HG02798 (cell line): ENCODE measurements around the gene MYO16.
A peak's percentile ranks its signal among the peaks of the same experiment; 100 is the strongest.

ENCODE experiments used
- ATAC-seq: cut with Tn5 transposase; IDR thresholded peaks from one replicate; pipeline ENCODE4 v1.9.1; 2021; ENCODE audit warnings: mild to moderate bottlenecking; ENCODE audit not compliant: unreplicated experiment, poor library complexity

MYO16 gene

GRCh38 chr13:109096101-109096500 is 466.7 kb downstream of the MYO16 start:
- no peak for ATAC-seq

- ATAC-seq: no peak
Measured at GRCh38 chr13:109100705-109101304, 471.4 kb downstream of the MYO16 start.

- ATAC-seq: no peak
Measured at GRCh38 chr13:109101550-109102144, 472.2 kb downstream of the MYO16 start.

- no peak for ATAC-seq
Measured at GRCh38 chr13:109105899-109106298, 476.5 kb downstream of the MYO16 start.

DNA sequence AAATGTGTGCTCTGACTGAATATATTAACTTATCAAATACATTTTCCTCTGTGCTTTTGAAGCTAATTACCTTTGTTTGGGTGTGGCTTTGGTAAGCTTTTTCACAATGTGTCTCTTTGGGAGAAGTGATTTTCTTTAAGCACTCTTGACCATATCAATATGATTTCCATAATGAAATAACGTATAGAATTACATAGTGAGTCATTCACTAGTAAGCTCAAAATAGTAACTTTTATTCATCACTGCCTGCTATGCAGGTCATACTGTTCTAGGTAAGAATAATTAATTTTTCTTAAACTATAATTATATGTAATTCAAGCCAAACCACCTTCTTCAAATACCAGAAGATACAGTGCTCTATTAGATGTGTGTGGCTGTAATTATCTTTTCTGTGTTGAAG is 480.7 kb downstream of the MYO16 start:
- ATAC-seq: no peak

GRCh38 chr13:109111141-109111540 is 481.7 kb downstream of the MYO16 start:
- ATAC-seq: no peak

DNA sequence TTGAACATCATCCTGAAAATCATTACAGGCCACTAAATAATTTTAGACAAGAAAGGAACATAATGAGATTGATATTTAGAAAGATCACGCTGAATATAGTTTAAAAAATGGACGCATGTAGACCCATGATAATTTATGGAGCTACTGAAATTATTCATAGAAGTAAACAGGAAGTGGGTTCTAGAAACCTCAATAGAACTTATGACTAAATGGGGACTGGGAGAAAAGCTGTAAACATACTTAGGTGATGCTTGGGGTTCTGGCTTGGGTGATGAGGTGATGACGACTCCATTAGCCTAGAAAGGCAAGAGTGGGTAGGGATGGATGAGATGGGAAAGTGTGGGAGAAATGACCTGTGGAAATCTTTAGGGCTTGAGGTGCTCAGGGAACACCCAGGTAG is 484.0 kb downstream of the MYO16 start:
- no peak for ATAC-seq

DNA sequence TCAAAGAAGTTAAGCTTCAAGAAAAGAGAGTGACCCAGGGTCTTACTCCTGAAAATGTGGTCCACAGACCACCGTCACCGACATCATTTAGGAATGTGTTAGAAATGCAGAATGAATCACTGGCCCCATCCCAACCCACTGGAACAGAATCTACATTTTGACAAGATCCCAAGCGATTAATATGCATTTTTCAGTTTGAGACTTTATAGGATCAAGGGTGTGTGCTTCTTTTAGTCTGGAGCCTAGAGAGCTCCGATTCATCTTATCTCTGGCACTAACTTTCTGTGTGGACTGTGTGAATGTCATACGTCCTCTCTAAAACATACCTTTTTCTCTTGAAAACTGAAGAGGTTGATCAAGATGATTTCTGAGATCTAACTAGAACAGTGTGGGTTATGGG is 484.8 kb downstream of the MYO16 start:
- ATAC-seq: no peak

- ATAC-seq: no peak
Measured at GRCh38 chr13:109114991-109115390, 485.6 kb downstream of the MYO16 start.

GRCh38 chr13:109118521-109118920 is 489.1 kb downstream of the MYO16 start:
- no peak for ATAC-seq

DNA sequence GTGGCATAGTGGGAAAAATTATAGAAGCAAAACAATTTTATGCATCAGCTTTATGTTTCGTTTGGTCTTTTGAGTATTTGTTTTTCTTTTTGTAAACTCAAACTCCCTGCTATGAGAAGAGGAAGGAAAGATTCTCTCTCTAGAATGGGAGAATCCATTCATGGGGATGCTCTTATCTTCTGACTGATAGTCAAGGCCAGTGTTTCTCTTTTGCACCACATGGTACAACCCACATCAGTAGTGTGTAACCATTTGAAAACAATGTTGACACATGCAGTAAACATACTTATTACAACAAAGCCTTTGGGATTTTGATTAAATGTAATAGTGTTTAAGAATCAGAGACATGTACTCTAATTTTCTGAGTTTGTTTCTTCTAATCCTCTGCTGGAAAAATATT is 490.5 kb downstream of the MYO16 start:
- no peak for ATAC-seq

GRCh38 chr13:109121826-109122225 is 492.4 kb downstream of the MYO16 start:
- ATAC-seq: no peak

DNA sequence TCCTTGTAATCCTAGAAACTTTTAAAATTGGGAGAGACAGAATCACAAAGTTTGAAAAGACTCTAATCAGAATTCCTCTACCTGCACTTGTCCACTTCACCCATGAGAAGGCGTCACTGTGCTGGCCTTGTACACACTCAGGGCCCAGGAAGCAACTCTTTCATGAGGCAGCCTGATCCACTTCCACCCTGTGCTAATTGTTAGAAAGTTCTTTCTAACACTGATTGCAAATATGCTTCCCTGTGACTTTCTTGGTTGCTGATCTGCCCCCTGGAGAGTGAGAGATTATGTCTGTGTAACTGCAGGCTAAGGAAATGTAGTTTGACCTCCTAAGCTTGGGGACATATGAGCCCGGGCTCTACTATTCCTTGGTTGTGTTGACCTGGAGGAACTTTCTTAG is 494.6 kb downstream of the MYO16 start:
- ATAC-seq: no peak

- ATAC-seq: no peak
Measured at GRCh38 chr13:109126178-109126577, 496.8 kb downstream of the MYO16 start.

DNA sequence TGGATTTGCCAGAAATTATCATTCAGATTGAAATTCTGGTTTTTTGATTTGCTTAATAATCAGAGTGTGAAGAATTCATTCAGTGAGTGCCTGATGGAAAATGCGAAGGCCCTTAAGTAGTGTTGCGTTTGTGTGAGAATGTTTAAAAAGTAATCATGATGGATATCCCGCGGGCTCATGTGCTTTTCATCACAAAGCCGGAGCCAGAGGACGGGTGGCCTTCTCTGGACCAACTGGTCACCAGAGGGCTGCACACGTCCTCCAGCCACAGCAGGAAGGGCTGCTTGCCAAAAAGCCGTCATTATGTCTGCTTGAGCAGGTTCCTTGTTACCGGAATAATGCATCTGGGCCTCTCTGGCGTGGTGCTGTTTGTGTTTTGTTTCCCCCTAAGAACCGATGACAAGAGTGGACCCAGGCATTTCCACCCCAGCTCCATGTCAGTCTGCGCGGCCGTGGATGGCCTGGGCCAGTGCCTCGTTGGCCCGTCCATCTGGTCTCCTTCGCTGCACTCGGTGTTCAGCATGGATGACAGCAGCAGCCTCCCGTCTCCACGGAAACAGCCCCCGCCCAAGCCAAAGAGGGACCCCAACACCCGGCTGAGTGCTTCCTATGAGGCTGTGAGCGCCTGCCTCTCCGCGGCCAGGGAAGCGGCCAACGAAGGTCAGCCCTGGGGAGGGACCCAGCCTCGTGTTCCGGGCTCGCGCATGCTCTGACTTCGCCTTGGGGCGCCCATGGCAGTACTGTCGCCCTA is 497.7 kb downstream of the MYO16 start:
- no peak for ATAC-seq

- no peak for ATAC-seq
Measured at GRCh38 chr13:109128121-109128520, 498.7 kb downstream of the MYO16 start.

GRCh38 chr13:109130093-109130835 is 500.9 kb downstream of the MYO16 start:
- ATAC-seq: no peak

DNA sequence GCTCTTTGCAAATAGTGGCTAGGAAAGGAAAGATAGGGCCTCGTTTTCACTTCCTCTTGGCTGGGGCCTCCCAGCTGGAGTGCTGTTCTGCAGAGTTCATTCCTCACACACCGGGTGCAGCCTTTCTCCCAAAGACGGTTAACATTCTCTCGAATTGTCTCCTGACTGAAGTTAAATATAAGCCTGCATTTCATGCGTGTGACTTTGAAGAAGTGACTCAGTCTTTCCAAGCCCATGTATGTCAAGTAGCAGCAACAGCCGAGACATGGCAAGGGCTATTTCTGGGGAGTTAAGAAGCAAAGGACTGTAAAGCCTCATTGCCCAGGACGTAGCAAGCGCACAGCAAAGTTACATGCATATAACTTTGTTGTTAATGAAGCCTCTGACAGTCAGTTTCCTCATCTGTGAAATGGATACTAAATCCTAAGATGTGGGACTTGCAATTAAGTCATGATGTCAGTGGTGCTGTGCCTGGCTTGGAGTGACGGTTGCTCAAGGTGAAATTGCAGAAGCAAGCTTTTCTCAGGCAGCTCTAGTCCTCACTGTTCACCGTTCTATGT is 502.4 kb downstream of the MYO16 start:
- ATAC-seq: peak; percentile 88

DNA sequence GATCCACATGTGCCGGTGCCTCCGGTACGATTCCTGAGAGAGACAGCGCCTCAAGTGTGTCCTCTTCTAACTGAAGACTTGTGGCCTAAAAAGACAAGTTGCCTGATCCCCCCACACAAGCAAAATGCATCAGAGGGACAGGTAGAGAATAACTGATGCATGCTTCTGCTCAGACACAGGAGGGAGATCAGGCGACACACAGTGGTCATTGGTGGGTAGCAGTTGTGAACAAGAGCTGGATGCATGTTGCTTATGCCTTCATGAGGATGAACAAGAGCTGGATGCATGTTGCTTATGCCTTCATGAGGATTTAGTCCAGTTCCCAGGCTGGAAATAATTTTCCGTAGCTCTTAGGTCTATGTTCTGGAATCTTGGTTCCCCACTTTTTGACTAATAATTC is 505.6 kb downstream of the MYO16 start:
- no peak for ATAC-seq

GRCh38 chr13:109136873-109137272 is 507.5 kb downstream of the MYO16 start:
- ATAC-seq: no peak

DNA sequence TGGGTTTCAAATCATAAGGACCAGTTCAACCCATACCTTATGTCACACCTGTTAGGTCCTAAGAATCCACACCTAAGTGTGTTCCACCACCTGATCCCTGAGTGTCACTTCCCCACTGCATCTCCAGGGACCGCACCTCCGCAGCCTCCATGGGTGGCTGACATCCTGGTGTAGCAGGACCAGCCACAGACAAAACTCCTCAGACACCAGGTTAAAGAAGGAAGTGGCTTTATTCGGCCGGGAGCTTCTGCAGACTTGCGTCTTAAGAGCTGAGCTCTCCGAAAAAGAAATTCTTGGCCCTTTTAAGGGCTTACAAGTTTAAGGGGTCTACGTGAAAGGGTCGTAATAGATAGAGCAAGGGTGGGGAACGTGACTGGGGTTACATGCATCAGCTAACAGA is 509.9 kb downstream of the MYO16 start:
- no peak for ATAC-seq
